Spleen (tissue), 11 donors: ENCODE results near the gene SH3RF3. TPM values are rescaled to one million over a fixed set of nuclear protein-coding genes. Genes with fewer than 3 reads are reported as not detected.

Experiments
- DNase-seq: peaks from one replicate; pipeline ENCODE4 v3.0.0-alpha.2; 2020
- H3K27ac ChIP-seq, 8 donors: fragments of 200-600 bp; sonication (generic) in 7 of 8; 1 replicate in 4 of 8; 2 replicates in 4 of 8; pipeline versions ENCODE4 v1.5.0 to v1.8.0; 2016 to 2021; ENCODE audit warnings: inconsistent platforms in 4 of 8, mild to moderate bottlenecking in 4 of 8, moderate library complexity in 1 of 8
- H3K27me3 ChIP-seq, 7 donors: fragments of 200-600 bp; sonication (generic) in 6 of 7; replicated peaks in 1 of 7; 1 replicate in 4 of 7; 2 replicates in 3 of 7; pipeline versions ENCODE4 v1.5.0 to v1.8.0; 2016 to 2021; ENCODE audit warnings: inconsistent platforms in 3 of 7, mild to moderate bottlenecking in 1 of 7
- H3K36me3 ChIP-seq, 6 donors: fragments of 200-600 bp; sonication (generic) in 5 of 6; 1 replicate in 4 of 6; 2 replicates in 2 of 6; pipeline versions ENCODE4 v1.5.0 to v1.8.0; 2016 to 2021; ENCODE audit warnings: inconsistent platforms in 2 of 6
- H3K4me1 ChIP-seq, 6 donors: fragments of 200-600 bp; sonication (generic) in 5 of 6; 1 replicate in 3 of 6; 2 replicates in 3 of 6; pipeline versions ENCODE4 v1.5.0 to v1.8.0; 2016 to 2021; ENCODE audit warnings: inconsistent platforms in 3 of 6
- H3K4me3 ChIP-seq, 8 donors: fragments of 200-600 bp; sonication (generic) in 7 of 8; 1 replicate in 4 of 8; 2 replicates in 4 of 8; pipeline versions ENCODE4 v1.5.0 to v1.8.0; 2016 to 2021; ENCODE audit warnings: inconsistent platforms in 4 of 8, mild to moderate bottlenecking in 4 of 8, moderate library complexity in 2 of 8
- H3K9me3 ChIP-seq, 8 donors: fragments of 200-600 bp; sonication (generic) in 7 of 8; 1 replicate in 4 of 8; 2 replicates in 4 of 8; pipeline versions ENCODE4 v1.5.0 to v1.8.0; 2016 to 2021; ENCODE audit warnings: inconsistent platforms in 4 of 8
- CTCF ChIP-seq, 11 experiments: fragments of 200-600 bp in 7 of 11; fragments of 450-650 bp in 4 of 11; sonication (generic) in 4 of 11; IDR thresholded peaks in 8 of 11; conservative IDR thresholded peaks in 3 of 11; 1 replicate in 7 of 11; 2 replicates in 4 of 11; pipeline versions ENCODE4 v1.4.0 to v1.8.0; 2016 to 2021; ENCODE audit warnings: antibody characterized with exemption in 11 of 11, inconsistent platforms in 4 of 11, mild to moderate bottlenecking in 1 of 11
- POLR2A ChIP-seq, 3 donors: fragments of 450-650 bp; IDR thresholded peaks; one replicate each; pipeline ENCODE4 v1.5.1; 2017; ENCODE audit warnings: antibody characterized with exemption in 3 of 3, mild to moderate bottlenecking in 1 of 3
- POLR2AphosphoS5 ChIP-seq, 3 donors: sonication (generic); formaldehyde crosslinking; IDR thresholded peaks; one replicate each; pipeline ENCODE4 v1.5.1; 2017; ENCODE audit warnings: antibody characterized with exemption in 3 of 3
- WGBS, 5 donors: extraction: QIAGEN DNeasy Blood & Tissue Kit in 3 of 5; methylation state at CpG; one replicate each; pipeline versions ENCODE4 v1.1.5 to v1.1.7; 2013 to 2018; 5-methylcytosine and 5-hydroxymethylcytosine counted together
- intact Hi-C: fragments of 100-400 bp; cut with DNase I; formaldehyde crosslinking; loops from one replicate; pipeline ENCODE4 v1.15.0; 2023; ENCODE audit warnings: low total_unique reads
- polyA plus RNA-seq, 3 donors: library from polyadenylated mRNA; stranded (reverse); fragments of 200-250 nt; gene quantifications; one replicate each; pipeline ENCODE4 v1.2.1, GENCODE V29; 2013
- total RNA-seq, 7 donors: library from RNA; depleted of rRNA in 3 of 7; stranded (reverse); fragments of >200 nt in 3 of 7; fragmentation: NEBNext Ultra II Directional in 4 of 7; extraction: Animal tissue kit (Norgen Biotek cat#: 25700) in 4 of 7; gene quantifications; one replicate each; pipeline versions ENCODE4 v1.1.0 to v1.2.1, GENCODE V29; 2016 to 2021
- donor health status: healthy with polysubstance abuse.
- donor health status: DM: no; HTN: no; CAD: no; lungs with moderate emphysema.
- donor health status: DM: no; HTN: no; CAD: no.
- donor health status: Bipolar disorder and iron deficiency.
- donor health status: healthy.
- donor health status: DM: no; HTN: no; CAD: no.
- donor health status: DM: yes; HTN: yes; CAD: no.

Gene SH3RF3
- total and polyA plus RNA-seq, 10 donors: 1.3 to 7.6 (median 4.7) TPM

GRCh38 chr2:109428281-109428680 is 299.3 kb downstream of the SH3RF3 start:
- H3K27me3 ChIP-seq: peaks cover 0 to 5% (median 0%) of the 10 kb centered on the region in 7 donors
- peak; percentile 66 for DNase-seq
- TF ChIP-seq POLR2AphosphoS5 (IDR thresholded peaks at IDR 0.05) (no peak), POLR2A (IDR thresholded peaks at IDR 0.05) (no peak), CTCF (IDR thresholded peaks at IDR 0.05 in 8 of 11, conservative IDR thresholded peaks at IDR 0.05 in 3 of 11) (no peak)
- 80 to 92% (median 83%) methylated on average over 12 of the region's 12 CpGs for WGBS, 5 donors
- H3K4me1 ChIP-seq: no peaks in the 10 kb centered on the region
- H3K36me3 ChIP-seq: peaks cover 0 to under 1% (median 0%) of the 10 kb centered on the region in 6 donors
- intact Hi-C loops: no loop called here
- H3K4me3 ChIP-seq: no peak overlapping the region
- H3K27ac ChIP-seq: no peak overlapping the region
- H3K9me3 ChIP-seq: no peaks in the 10 kb centered on the region

GRCh38 chr2:109428841-109429566 is 300.0 kb downstream of the SH3RF3 start:
- intact Hi-C loops: no loop called here
- 92 to 95% (median 92%) methylated on average over 15 to 19 of the region's 19 CpGs for WGBS, 5 donors
- peak; percentile 64 for DNase-seq
- Histone ChIP-seq H3K4me1 (no peaks in the 10 kb centered on the region), H3K27me3 (peaks cover 0 to 5% (median 0%) of the 10 kb centered on the region in 7 donors), H3K9me3 (no peaks in the 10 kb centered on the region), H3K36me3 (peaks cover 0 to 8% (median 0%) of the 10 kb centered on the region in 6 donors), H3K27ac (no peak overlapping the region), H3K4me3 (no peak overlapping the region)
- TF ChIP-seq CTCF (IDR thresholded peaks at IDR 0.05 in 8 of 11, conservative IDR thresholded peaks at IDR 0.05 in 3 of 11) (no peak), POLR2A (IDR thresholded peaks at IDR 0.05) (no peak), POLR2AphosphoS5 (IDR thresholded peaks at IDR 0.05) (no peak)

- no peaks in the 10 kb centered on the region for H3K9me3 ChIP-seq
- H3K36me3 ChIP-seq: peaks cover 0 to 11% (median 0%) of the 10 kb centered on the region in 6 donors
- no peak overlapping the region for H3K27ac ChIP-seq
- H3K4me3 ChIP-seq: no peak overlapping the region
- 86 to 94% (median 87%) methylated on average over 17 to 18 of the region's 18 CpGs for WGBS, 5 donors
- peak; percentile 69 for DNase-seq
- TF ChIP-seq CTCF (IDR thresholded peaks at IDR 0.05 in 8 of 11, conservative IDR thresholded peaks at IDR 0.05 in 3 of 11) (no peak), POLR2A (IDR thresholded peaks at IDR 0.05) (no peak), POLR2AphosphoS5 (IDR thresholded peaks at IDR 0.05) (no peak)
- intact Hi-C loops: no loop called here
- H3K27me3 ChIP-seq: peaks cover 0 to 5% (median 0%) of the 10 kb centered on the region in 7 donors
- no peaks in the 10 kb centered on the region for H3K4me1 ChIP-seq
Observed at GRCh38 chr2:109429567-109430328, 300.7 kb downstream of the SH3RF3 start.

- TF ChIP-seq CTCF (IDR thresholded peaks at IDR 0.05 in 8 of 11, conservative IDR thresholded peaks at IDR 0.05 in 3 of 11) (no peak), POLR2AphosphoS5 (IDR thresholded peaks at IDR 0.05) (no peak), POLR2A (IDR thresholded peaks at IDR 0.05) (no peak)
- no peak overlapping the region for H3K4me3 ChIP-seq
- intact Hi-C loops: no loop called here
- H3K27me3 ChIP-seq: peaks cover 0 to 5% (median 0%) of the 10 kb centered on the region in 7 donors
- no peak overlapping the region for H3K27ac ChIP-seq
- peaks cover 0 to 11% (median 0%) of the 10 kb centered on the region in 6 donors for H3K36me3 ChIP-seq
- DNase-seq: no peak
- 67 to 81% (median 80%) methylated on average over 5 of the region's 5 CpGs for WGBS, 5 donors
- H3K4me1 ChIP-seq: no peaks in the 10 kb centered on the region
- H3K9me3 ChIP-seq: no peaks in the 10 kb centered on the region
Observed at GRCh38 chr2:109430329-109430636, 301.3 kb downstream of the SH3RF3 start.
